Keratinocyte (primary cell): ENCODE data around the gene NPAS3.

Experiments
- CTCF ChIP-seq, 3 experiments: IDR thresholded peaks in 1 of 3; conservative IDR thresholded peaks in 1 of 3; optimal IDR thresholded peaks in 1 of 3; 2 replicates in 2 of 3; 3 replicates in 1 of 3; pipeline versions ENCODE3 to v1.5.1; 2011; ENCODE audit warnings: low read length in 3 of 3, mild to moderate bottlenecking in 3 of 3, moderate library complexity in 2 of 3, control low read depth in 1 of 3, inconsistent platforms in 1 of 3; ENCODE audit not compliant: insufficient read depth in 2 of 3; ENCODE audit errors: extremely low read depth in 1 of 3
- EZH2 ChIP-seq: IDR thresholded peaks from one replicate; pipeline ENCODE4 v1.6.1; 2012; ENCODE audit warnings: inconsistent platforms, mild to moderate bottlenecking, low read length, moderate library complexity

- TF ChIP-seq CTCF (optimal IDR thresholded peaks at IDR 0.05 in 1 of 3, IDR thresholded peaks at IDR 0.05 in 1 of 3, conservative IDR thresholded peaks at IDR 0.05 in 1 of 3; ENCODE audit: extremely low read depth in 1 of 3, insufficient read depth in 2 of 3, low read length in 3 of 3) (no peak), EZH2 (no peak)
These were observed 736.9 kb downstream of the NPAS3 start for GRCh38 chr14:33675415-33676130.
